ENCODE results near the gene AFF4. TPM values are rescaled to one million over a fixed set of nuclear protein-coding genes. Genes with fewer than 3 reads are reported as not detected.

Gene AFF4
- total and polyA plus RNA-seq, 2 of the 4 experiments (the other 2 are of a cell fraction): 27.3 to 57.2 TPM

- CTCF ChIA-PET: interaction anchor here (0.8 kb wide), 1 partner anchor 155 kb away, joined by 4 read pairs; no protein-coding TSS in a partner anchor
Measured at GRCh38 chr5:132837868-132838267, 125.6 kb downstream of the AFF4 start.

More at GRCh38 chr5:132837868-132838267, 125.6 kb downstream of the AFF4 start:
- Histone ChIP-seq H2AFZ (replicated peaks; ENCODE audit: low read length, poor library complexity) (peak overlapping the region; percentile 38), H3K23ac (ENCODE audit: low read depth, low read length) (no peak overlapping the region), H3K36me3 (ENCODE audit: control insufficient read depth, insufficient read depth, low read length) (no peaks in the 10 kb centered on the region), H2AK5ac (ENCODE audit: low read depth, low read length) (0 out of 2 replicates have a peak overlapping the region, but pooled peaks have one; percentile 9), H3K4me2 (ENCODE audit: low read depth, low read length) (no peak overlapping the region), H2BK5ac (ENCODE audit: low read depth, low read length, poor library complexity, severe bottlenecking) (no peak overlapping the region), H3K18ac (ENCODE audit: low read depth, low read length) (no peak overlapping the region), H2BK15ac (ENCODE audit: low read depth, low read length) (no peak overlapping the region), H3K4ac (ENCODE audit: low read depth, low read length) (no peak overlapping the region), H3K4me1 (ENCODE audit: control insufficient read depth, insufficient read depth, low read length) (peaks cover 19% of the 10 kb centered on the region), H4K5ac (ENCODE audit: low read depth, low read length) (no peak overlapping the region), H4K8ac (ENCODE audit: low read depth in 2 of 2, low read length in 2 of 2) (no peak overlapping the region), H3K14ac (replicated peaks; ENCODE audit: low read depth, low read length) (no peak overlapping the region), H2BK120ac (ENCODE audit: low read depth, low read length) (no peak overlapping the region), H3K9me1 (ENCODE audit: insufficient read depth, low read length) (peaks cover 7% of the 10 kb centered on the region), H2BK20ac (ENCODE audit: low read depth, low read length) (no peak overlapping the region), H3K9ac (ENCODE audit: low read depth, low read length) (no peak overlapping the region), H3K56ac (ENCODE audit: extremely low read depth, insufficient read depth, low read length) (no peak overlapping the region), H2AK9ac (replicated peaks; ENCODE audit: low read depth, low read length, poor library complexity) (no peak overlapping the region), H3K27me3 (ENCODE audit: control insufficient read depth, insufficient read depth, low read length) (no peaks in the 10 kb centered on the region), H4K91ac (ENCODE audit: insufficient read depth, low read depth, low read length) (no peak overlapping the region), H3K9me3 (ENCODE audit: control insufficient read depth, insufficient read depth, low read length) (no peaks in the 10 kb centered on the region), H3K4me3 (ENCODE audit: insufficient read depth, low read depth, low read length) (no peak overlapping the region), H4K20me1 (ENCODE audit: insufficient read depth, low read length) (no peaks in the 10 kb centered on the region), H3K27ac (ENCODE audit: insufficient read depth, low read length) (no peak overlapping the region), H3K79me1 (ENCODE audit: low read depth in 1 of 2, low read length in 2 of 2) (no peaks in the 10 kb centered on the region)
- dilution Hi-C loops (cut with HindIII; ENCODE audit: low sequenced_read_pairs, unreplicated experiment): no loop called here
- DNase-seq (no peak), ATAC-seq (ENCODE audit: low read depth) (no peak)
- no CpG with 5 or more reads among the region's 2 CpGs for WGBS, 2 experiments (ENCODE audit: extremely low coverage in 2 of 2, insufficient read length in 1 of 2)
- in situ Hi-C loops (cut with MboI; ENCODE audit: low sequenced_read_pairs): no loop called here
- TF ChIP-seq POLR2A (IDR thresholded peaks at IDR 0.05; ENCODE audit: low read depth, low read length) (no peak), MXI1 (IDR thresholded peaks at IDR 0.05; ENCODE audit: borderline replicate concordance, low read depth, low read length) (no peak), CEBPB (IDR thresholded peaks at IDR 0.05; ENCODE audit: low read depth, low read length) (no peak), CHD1 (IDR thresholded peaks at IDR 0.05; ENCODE audit: low read depth, low read length) (no peak), NFE2L2 (IDR thresholded peaks at IDR 0.05; ENCODE audit: low read depth, low read length) (no peak), RFX5 (IDR thresholded peaks at IDR 0.05; ENCODE audit: low read depth, low read length) (no peak), FOS (IDR thresholded peaks at IDR 0.05; ENCODE audit: low read depth, low read length) (no peak), SMC3 (IDR thresholded peaks at IDR 0.05; ENCODE audit: low read depth, low read length) (no peak)
- TF ChIP-seq, protein P1, sequence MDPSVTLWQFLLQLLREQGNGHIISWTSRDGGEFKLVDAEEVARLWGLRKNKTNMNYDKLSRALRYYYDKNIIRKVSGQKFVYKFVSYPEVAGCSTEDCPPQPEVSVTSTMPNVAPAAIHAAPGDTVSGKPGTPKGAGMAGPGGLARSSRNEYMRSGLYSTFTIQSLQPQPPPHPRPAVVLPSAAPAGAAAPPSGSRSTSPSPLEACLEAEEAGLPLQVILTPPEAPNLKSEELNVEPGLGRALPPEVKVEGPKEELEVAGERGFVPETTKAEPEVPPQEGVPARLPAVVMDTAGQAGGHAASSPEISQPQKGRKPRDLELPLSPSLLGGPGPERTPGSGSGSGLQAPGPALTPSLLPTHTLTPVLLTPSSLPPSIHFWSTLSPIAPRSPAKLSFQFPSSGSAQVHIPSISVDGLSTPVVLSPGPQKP (IDR thresholded peaks at IDR 0.05; ENCODE audit: borderline replicate concordance, low read depth, low read length): no peak
- TF ChIP-seq, protein P2, sequence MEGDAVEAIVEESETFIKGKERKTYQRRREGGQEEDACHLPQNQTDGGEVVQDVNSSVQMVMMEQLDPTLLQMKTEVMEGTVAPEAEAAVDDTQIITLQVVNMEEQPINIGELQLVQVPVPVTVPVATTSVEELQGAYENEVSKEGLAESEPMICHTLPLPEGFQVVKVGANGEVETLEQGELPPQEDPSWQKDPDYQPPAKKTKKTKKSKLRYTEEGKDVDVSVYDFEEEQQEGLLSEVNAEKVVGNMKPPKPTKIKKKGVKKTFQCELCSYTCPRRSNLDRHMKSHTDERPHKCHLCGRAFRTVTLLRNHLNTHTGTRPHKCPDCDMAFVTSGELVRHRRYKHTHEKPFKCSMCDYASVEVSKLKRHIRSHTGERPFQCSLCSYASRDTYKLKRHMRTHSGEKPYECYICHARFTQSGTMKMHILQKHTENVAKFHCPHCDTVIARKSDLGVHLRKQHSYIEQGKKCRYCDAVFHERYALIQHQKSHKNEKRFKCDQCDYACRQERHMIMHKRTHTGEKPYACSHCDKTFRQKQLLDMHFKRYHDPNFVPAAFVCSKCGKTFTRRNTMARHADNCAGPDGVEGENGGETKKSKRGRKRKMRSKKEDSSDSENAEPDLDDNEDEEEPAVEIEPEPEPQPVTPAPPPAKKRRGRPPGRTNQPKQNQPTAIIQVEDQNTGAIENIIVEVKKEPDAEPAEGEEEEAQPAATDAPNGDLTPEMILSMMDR (conservative IDR thresholded peaks at IDR 0.05; ENCODE audit: low read depth, low read length): no peak
- TF ChIP-seq, protein P3, sequence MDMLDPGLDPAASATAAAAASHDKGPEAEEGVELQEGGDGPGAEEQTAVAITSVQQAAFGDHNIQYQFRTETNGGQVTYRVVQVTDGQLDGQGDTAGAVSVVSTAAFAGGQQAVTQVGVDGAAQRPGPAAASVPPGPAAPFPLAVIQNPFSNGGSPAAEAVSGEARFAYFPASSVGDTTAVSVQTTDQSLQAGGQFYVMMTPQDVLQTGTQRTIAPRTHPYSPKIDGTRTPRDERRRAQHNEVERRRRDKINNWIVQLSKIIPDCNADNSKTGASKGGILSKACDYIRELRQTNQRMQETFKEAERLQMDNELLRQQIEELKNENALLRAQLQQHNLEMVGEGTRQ (IDR thresholded peaks at IDR 0.05; ENCODE audit: low read depth, low read length): no peak
- intact Hi-C loops (cut with micrococcal nuclease): no loop called here
- no TSS peak for BruUV-seq (replicated peaks)
- POLR2A ChIA-PET (ENCODE audit: unreplicated experiment): no interaction called here
